Measurements from ENCODE around the gene GLT6D1. TPM values are rescaled to one million over a fixed set of nuclear protein-coding genes. Genes with fewer than 3 reads are reported as not detected.

Gene GLT6D1
- total RNA-seq, 1 donor from 2014 or later, result not detected

DNA sequence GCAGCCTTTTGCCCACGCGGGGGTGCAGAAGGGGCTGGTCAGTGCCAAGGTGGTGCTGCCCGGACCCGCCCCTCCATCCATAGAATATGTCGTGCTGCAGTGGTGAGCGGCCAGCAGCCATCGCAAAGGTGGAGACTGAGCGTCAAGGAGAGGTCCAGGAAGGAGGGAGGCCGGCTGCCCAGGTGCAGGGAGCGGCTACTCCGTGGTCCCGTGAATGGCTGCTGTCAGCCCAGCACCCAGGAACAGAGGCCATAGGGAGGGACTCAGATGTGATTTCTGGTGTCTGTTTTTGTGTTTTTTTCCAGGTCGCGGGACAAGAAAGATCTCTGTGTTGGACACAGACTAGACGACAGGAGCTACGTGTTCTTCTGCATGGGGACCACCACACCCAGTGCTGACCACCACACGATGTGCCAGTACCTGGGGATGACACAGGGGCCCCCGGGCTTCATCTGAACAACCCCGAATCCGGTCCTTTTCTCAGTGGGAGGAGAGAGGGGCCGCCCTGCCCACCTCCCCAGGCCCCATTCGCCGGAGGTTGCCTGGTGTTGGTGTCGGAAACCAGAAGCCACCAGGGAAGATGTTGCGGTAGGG lies 48.8 kb downstream of the GLT6D1 start:
- Mint-ChIP-seq H3K4me3 (no peak overlapping the region), H3K36me3 (ENCODE audit: low read depth) (no peaks in the 10 kb centered on the region), H3K27ac (no peak overlapping the region), H3K9me3 (no peaks in the 10 kb centered on the region), H3K27me3 (ENCODE audit: insufficient read depth) (peaks cover 4% of the 10 kb centered on the region), H3K4me1 (ENCODE audit: low read depth) (no peaks in the 10 kb centered on the region)
- intact Hi-C loops (cut with micrococcal nuclease), result no loop called here
- no peak for DNase-seq (ENCODE audit: low spot score)

DNA sequence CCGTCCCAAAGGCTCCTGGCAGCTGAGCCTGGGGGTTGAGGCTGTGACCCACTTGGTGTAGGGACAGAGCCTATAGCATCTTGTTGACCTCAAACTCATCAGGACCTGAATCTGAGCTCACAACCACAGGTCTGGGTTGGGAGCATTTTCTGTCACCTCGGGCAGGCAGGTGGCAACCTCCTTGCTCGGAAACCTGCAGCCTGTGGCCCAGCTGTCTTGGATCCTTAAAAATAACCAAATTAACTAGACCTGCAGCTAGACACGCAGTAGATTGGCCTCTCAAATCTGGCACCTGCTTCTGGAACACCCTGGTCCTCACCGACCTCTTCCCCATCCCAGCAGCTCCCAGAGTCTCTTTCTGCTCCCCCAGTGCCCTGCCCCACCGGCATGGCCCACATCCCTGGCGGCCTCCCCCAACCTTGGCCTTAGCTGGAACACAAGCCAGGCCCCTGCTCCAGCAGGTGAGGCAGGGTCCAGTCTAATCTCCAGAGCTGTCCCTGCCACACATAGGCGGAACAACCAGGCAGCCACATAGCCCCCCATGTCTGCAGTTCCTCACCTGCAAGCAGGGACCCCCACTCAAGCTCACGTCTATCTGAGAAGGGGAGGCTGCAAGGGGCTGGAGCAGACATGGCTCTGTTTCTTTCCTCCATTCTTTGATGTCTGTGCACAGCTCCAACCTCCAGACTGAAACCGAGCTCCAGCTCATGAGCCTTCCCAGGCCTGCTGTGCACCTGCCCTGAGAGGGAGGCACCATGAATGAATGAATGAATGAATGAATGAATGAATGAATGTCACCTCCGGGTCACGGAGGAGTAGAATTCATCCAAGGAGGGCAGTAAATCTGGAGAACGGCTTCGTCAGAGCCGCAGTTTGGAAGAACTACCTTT lies 49.5 kb downstream of the GLT6D1 start:
- Mint-ChIP-seq H3K9me3 (no peaks in the 10 kb centered on the region), H3K27ac (no peak overlapping the region), H3K4me1 (ENCODE audit: low read depth) (no peaks in the 10 kb centered on the region), H3K4me3 (no peak overlapping the region), H3K27me3 (ENCODE audit: insufficient read depth) (peaks cover 2% of the 10 kb centered on the region), H3K36me3 (ENCODE audit: low read depth) (no peaks in the 10 kb centered on the region)
- no peak for DNase-seq (ENCODE audit: low spot score)
- intact Hi-C loops (cut with micrococcal nuclease), result no loop called here

DNA sequence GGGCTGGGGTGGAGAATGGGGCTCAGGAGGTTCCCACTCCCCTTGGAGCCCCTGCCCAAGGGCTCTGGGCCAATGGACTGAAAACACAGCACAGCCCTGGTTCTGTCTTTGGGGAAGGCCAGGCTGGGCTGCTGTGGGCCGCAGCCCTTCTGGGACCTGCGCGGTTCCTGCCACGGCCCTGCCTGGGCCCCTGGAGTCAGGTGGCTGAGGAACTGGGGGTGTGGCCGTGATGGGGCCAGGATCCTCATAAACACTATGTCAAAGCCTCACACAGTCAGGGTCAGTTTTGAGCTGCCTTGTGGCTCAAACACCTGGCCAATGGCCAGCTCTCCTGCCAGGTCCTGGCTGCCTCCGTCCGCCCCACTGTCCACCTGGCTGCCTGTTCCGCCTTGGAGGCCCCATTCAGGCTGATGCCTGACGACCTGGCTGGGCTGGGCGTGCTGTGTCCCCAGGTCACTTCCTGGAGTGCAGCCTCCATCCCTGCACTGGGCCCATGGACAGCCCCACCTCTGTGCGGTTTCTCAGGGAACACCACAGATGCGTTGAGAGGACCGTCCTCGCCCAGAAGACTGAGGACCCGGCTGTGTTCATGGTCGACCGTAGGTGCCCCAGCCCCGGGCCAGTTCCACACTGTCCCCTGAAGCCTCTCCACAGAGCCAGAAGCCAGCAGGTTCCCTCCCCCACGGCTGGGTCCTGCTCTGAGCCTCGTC lies 50.3 kb downstream of the GLT6D1 start:
- H3K4me3 Mint-ChIP-seq, result no peak overlapping the region
- no peak for DNase-seq (ENCODE audit: low spot score)
- H3K36me3 Mint-ChIP-seq (ENCODE audit: low read depth), result no peaks in the 10 kb centered on the region
- H3K9me3 Mint-ChIP-seq, result no peaks in the 10 kb centered on the region
- peaks cover 2% of the 10 kb centered on the region for H3K27me3 Mint-ChIP-seq (ENCODE audit: insufficient read depth)
- intact Hi-C loops (cut with micrococcal nuclease), result no loop called here
- no peak overlapping the region for H3K27ac Mint-ChIP-seq
- no peaks in the 10 kb centered on the region for H3K4me1 Mint-ChIP-seq (ENCODE audit: low read depth)

DNA sequence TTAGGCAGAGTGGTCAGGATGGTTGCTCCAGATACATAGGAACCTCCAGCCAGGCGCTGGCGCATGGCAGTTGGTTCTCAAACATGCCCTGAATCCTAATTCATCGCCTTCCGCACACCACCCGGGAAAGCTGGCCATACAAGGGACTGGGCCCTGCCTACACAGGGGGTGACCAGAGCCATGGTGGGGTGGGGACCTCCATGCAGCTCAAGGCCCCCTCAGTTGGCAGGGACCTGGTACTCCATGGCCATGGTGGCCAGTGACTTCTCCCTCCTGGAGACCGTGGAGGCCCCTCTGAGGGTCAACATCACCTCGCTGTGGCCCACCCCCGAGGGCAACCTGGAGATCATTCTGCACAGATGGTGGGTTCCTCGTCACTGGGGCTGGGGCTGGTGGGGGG lies 51.0 kb downstream of the GLT6D1 start:
- H3K4me3 Mint-ChIP-seq, result no peak overlapping the region
- no peaks in the 10 kb centered on the region for H3K36me3 Mint-ChIP-seq (ENCODE audit: low read depth)
- no peaks in the 10 kb centered on the region for H3K27me3 Mint-ChIP-seq (ENCODE audit: insufficient read depth)
- no peak overlapping the region for H3K27ac Mint-ChIP-seq
- DNase-seq (ENCODE audit: low spot score), result no peak
- H3K9me3 Mint-ChIP-seq, result no peaks in the 10 kb centered on the region
- intact Hi-C loops (cut with micrococcal nuclease), result no loop called here
- no peaks in the 10 kb centered on the region for H3K4me1 Mint-ChIP-seq (ENCODE audit: low read depth)

DNA sequence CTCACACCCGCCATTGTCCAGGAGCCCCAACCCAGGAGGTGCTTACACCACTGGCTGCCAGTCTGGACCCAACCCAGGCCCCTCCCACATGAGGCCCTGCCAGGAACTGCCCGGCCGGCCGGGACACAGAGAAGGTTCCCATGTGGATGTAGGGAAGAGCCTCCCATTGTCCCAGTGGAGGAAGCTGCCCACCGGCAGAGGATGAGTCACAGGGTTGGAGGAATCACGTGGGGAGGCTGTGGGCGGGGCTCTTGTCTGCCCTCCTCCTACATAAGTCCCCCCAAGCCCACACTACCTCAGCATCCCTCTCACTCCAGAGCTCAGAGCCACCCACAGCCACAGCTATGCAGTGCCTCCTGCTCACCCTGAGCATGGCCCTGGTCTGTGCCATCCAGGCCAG lies 51.7 kb downstream of the GLT6D1 start:
- no peaks in the 10 kb centered on the region for H3K27me3 Mint-ChIP-seq (ENCODE audit: insufficient read depth)
- no peak overlapping the region for H3K27ac Mint-ChIP-seq
- intact Hi-C loops (cut with micrococcal nuclease), result no loop called here
- DNase-seq (ENCODE audit: low spot score), result no peak
- no peaks in the 10 kb centered on the region for H3K36me3 Mint-ChIP-seq (ENCODE audit: low read depth)
- H3K9me3 Mint-ChIP-seq, result no peaks in the 10 kb centered on the region
- no peaks in the 10 kb centered on the region for H3K4me1 Mint-ChIP-seq (ENCODE audit: low read depth)
- no peak overlapping the region for H3K4me3 Mint-ChIP-seq

DNA sequence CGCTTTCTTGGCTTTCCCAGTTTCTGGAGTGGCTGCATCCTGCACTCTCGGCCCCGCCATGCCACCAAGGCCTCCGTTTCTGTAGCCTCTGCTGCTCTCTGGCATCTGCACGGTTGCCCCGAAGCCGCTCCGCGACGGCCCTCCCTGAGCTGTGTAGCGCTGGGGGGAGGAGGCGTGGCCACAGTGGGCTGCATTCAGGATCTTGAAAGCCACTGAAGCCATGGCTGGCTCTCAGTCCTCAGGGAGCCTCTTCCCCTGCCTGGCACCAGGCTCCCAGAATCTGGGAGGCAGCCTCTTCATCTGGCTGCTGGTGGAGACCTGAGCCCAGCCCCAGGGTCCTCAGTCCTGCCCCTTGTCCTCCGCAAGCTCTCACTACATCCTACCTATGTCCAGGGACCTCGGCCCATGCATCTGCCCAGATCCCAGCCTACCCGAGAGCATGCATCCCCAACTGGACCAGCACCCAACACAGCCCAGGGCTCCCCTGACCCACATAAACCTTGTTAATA lies 52.7 kb downstream of the GLT6D1 start:
- no peaks in the 10 kb centered on the region for H3K27me3 Mint-ChIP-seq (ENCODE audit: insufficient read depth)
- H3K27ac Mint-ChIP-seq, result no peak overlapping the region
- H3K9me3 Mint-ChIP-seq, result no peaks in the 10 kb centered on the region
- no peaks in the 10 kb centered on the region for H3K36me3 Mint-ChIP-seq (ENCODE audit: low read depth)
- no peak for DNase-seq (ENCODE audit: low spot score)
- intact Hi-C loops (cut with micrococcal nuclease), result no loop called here
- no peak overlapping the region for H3K4me3 Mint-ChIP-seq
- no peaks in the 10 kb centered on the region for H3K4me1 Mint-ChIP-seq (ENCODE audit: low read depth)

DNA sequence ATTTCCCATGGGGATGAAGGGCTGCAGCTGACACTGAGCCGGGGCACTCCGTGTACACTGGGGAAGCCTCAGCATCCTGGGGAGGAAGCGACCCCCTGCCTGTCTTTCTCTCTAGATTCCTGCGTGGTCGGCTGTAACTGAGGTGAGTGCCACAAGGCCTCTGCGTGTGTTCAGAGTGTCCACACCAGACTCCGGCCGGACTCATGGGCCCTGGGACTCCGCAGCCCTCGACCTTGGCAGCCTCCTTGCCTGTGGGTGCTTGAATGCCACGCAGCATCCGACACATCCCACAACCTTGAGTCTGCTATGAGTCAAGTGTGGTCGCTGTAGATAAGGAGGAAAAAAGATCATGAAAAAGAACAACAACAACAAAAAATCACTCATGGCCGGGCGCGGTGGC lies 54.4 kb downstream of the GLT6D1 start:
- no peaks in the 10 kb centered on the region for H3K36me3 Mint-ChIP-seq (ENCODE audit: low read depth)
- intact Hi-C loops (cut with micrococcal nuclease), result no loop called here
- H3K4me1 Mint-ChIP-seq (ENCODE audit: low read depth), result no peaks in the 10 kb centered on the region
- DNase-seq (ENCODE audit: low spot score), result no peak
- H3K4me3 Mint-ChIP-seq, result no peak overlapping the region
- no peak overlapping the region for H3K27ac Mint-ChIP-seq
- no peaks in the 10 kb centered on the region for H3K9me3 Mint-ChIP-seq
- no peaks in the 10 kb centered on the region for H3K27me3 Mint-ChIP-seq (ENCODE audit: insufficient read depth)

DNA sequence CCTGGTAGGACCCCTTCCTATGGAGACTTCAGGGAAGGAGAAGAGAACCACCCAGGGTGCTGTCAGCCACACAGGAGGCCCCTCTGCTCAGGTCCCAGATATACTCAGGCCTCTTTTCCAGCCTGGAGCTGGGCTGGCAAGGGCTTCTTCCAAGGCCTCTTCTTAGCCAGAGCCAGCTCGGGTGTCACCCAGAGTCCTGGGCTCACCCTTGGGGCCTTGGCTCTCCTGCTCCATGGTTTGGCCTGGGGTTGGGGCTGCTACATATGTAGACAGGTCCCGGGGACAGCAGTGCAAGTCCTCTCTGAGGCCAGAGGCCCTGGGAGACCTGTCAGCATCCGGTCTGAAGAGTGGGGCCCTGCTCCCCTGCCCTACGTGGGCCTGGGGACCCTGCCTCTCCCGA lies 55.0 kb downstream of the GLT6D1 start:
- no peaks in the 10 kb centered on the region for H3K36me3 Mint-ChIP-seq (ENCODE audit: low read depth)
- DNase-seq (ENCODE audit: low spot score), result no peak
- H3K4me3 Mint-ChIP-seq, result no peak overlapping the region
- no peak overlapping the region for H3K27ac Mint-ChIP-seq
- no peaks in the 10 kb centered on the region for H3K27me3 Mint-ChIP-seq (ENCODE audit: insufficient read depth)
- intact Hi-C loops (cut with micrococcal nuclease), result no loop called here
- H3K9me3 Mint-ChIP-seq, result no peaks in the 10 kb centered on the region
- H3K4me1 Mint-ChIP-seq (ENCODE audit: low read depth), result no peaks in the 10 kb centered on the region

DNA sequence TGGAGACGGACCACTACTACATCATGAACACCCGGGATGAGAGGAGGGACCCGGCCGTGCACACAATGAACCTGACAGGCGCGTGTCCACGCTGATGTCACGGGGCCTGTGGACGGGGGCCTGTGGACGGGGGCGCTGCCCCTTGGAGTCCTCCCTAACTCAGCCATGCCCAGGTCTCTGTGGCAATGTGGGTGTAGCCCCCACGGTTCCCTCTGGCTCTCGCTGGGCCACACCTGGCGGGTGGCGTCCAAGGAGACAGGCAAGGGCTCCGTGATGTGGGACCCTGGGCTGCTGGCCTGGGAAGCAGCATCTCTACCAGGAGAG lies 55.7 kb downstream of the GLT6D1 start:
- Mint-ChIP-seq H3K9me3 (no peaks in the 10 kb centered on the region), H3K27ac (no peak overlapping the region), H3K36me3 (ENCODE audit: low read depth) (no peaks in the 10 kb centered on the region), H3K27me3 (ENCODE audit: insufficient read depth) (no peaks in the 10 kb centered on the region), H3K4me3 (no peak overlapping the region), H3K4me1 (ENCODE audit: low read depth) (no peaks in the 10 kb centered on the region)
- no peak for DNase-seq (ENCODE audit: low spot score)
- intact Hi-C loops (cut with micrococcal nuclease), result no loop called here

DNA sequence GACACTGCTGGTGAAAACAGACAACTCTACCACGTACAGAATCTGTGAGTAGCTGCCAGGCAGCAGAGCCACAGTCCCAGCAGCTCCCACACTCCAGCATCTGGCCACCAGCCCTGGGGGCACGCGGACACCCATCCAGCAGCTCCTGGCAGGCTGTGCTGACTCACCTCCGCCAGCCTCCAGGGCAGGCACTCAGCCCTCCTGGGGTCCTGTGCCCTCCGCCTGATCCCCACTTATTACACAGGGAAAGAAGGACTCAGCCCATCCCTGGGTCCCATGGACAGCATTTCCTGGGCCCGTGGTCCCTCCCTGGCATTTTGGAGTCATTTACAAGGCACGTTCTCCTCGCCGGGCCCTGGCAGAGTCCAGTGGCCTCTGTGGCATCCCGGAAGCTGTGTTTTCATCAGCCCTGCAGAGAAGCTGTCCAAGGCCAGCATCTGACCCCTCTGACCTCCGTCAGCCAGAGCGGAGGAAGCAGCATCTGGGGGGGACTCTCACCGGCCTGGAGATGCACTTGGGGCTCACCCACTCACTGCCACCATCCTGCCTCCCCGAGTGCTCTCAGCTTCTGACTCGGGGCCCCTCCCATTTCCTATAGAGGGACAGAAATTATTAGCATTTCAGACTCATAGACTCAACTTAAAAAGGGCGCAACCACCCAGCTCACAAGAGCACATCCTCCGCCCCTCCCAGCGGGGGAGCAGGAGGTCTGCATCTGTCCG lies 56.2 kb downstream of the GLT6D1 start:
- Mint-ChIP-seq H3K27me3 (ENCODE audit: insufficient read depth) (no peaks in the 10 kb centered on the region), H3K27ac (no peak overlapping the region), H3K9me3 (no peaks in the 10 kb centered on the region), H3K4me1 (ENCODE audit: low read depth) (no peaks in the 10 kb centered on the region), H3K4me3 (no peak overlapping the region), H3K36me3 (ENCODE audit: low read depth) (no peaks in the 10 kb centered on the region)
- no peak for DNase-seq (ENCODE audit: low spot score)
- intact Hi-C loops (cut with micrococcal nuclease), result no loop called here

DNA sequence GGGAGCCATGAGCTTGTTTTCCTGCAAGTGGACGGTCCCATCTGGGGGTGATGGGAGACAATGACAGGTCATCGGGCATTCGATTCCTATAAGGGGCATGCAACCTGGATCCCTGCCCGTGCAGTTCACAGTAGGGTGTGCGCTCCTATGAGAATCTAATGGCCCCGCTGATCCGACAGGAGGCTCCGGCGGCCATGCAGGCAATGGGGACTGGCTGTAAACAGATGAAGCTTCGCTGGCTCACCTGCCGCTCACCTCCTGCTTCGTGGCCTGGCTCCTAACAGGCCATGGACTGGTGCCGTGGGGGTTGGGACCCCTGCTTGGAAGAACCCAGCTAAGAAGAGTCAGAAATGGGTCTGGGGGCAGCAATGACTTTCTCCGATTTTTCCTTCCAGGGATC lies 56.8 kb downstream of the GLT6D1 start:
- Mint-ChIP-seq H3K36me3 (ENCODE audit: low read depth) (no peaks in the 10 kb centered on the region), H3K4me1 (ENCODE audit: low read depth) (no peaks in the 10 kb centered on the region), H3K4me3 (no peak overlapping the region), H3K27ac (no peak overlapping the region), H3K27me3 (ENCODE audit: insufficient read depth) (no peaks in the 10 kb centered on the region), H3K9me3 (no peaks in the 10 kb centered on the region)
- intact Hi-C loops (cut with micrococcal nuclease), result no loop called here
- no peak for DNase-seq (ENCODE audit: low spot score)

DNA sequence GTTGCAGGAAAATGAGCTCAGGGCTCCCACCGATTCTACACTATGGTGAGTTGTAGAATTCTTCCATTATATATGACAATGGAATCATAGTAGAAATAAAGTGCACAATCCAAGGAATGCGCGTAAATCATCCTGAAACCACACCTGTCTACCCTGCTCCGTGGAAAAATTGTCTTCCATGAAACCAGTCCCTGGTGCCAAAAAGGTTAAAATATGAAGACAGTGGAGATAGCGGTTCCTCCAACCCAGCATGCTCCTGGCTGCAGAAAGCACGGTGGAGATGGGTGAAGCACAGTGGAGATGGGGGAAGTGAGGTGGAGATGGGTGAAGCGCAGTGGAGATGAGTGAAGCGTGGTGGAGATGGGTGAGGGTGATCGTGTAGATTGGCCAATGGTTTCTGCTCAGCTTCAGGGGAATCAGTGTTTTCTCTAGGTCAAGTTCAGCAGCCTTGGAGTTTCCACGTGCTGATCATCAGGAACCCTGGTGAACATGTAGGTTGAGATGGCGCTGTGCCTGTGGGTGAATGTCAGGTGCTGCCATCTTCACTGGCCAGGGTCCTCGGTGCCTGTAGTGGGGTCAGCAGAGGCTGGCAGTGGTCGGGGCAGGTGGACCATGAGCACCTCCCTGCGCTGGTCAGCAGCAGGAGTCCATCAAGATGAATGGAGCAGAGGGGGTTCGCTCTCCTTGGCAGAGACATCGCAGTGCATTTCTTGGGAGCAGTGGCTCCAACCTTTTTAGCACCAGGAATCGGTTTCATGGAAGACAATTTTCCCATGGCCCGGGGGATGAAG lies 57.5 kb downstream of the GLT6D1 start:
- no peaks in the 10 kb centered on the region for H3K9me3 Mint-ChIP-seq
- no peak for DNase-seq (ENCODE audit: low spot score)
- no peaks in the 10 kb centered on the region for H3K4me1 Mint-ChIP-seq (ENCODE audit: low read depth)
- H3K36me3 Mint-ChIP-seq (ENCODE audit: low read depth), result no peaks in the 10 kb centered on the region
- no peak overlapping the region for H3K27ac Mint-ChIP-seq
- H3K27me3 Mint-ChIP-seq (ENCODE audit: insufficient read depth), result no peaks in the 10 kb centered on the region
- H3K4me3 Mint-ChIP-seq, result no peak overlapping the region
- intact Hi-C loops (cut with micrococcal nuclease), result no loop called here
